Effector memory CD4-positive, alpha-beta T cell (primary cell): ENCODE measurements around the gene PTF1A.

ENCODE experiments used
- DNase-seq, 3 donors: peaks; one replicate each; pipeline ENCODE4 v3.0.0-alpha.2; 2020
- H3K27ac ChIP-seq: 2 replicates; pipeline ENCODE4 v1.7.0; 2013; ENCODE audit warnings: mild to moderate bottlenecking, low read length, moderate library complexity; ENCODE audit not compliant: insufficient read depth, poor library complexity, severe bottlenecking
- H3K27me3 ChIP-seq: replicated peaks from 2 replicates; pipeline ENCODE4 v1.7.0; 2013; ENCODE audit warnings: mild to moderate bottlenecking, low read length; ENCODE audit not compliant: insufficient read depth, control insufficient read depth, poor library complexity, severe bottlenecking
- H3K36me3 ChIP-seq: 2 replicates; pipeline ENCODE4 v1.7.0; 2013; ENCODE audit warnings: mild to moderate bottlenecking, low read length, moderate library complexity; ENCODE audit not compliant: control insufficient read depth, insufficient read depth
- H3K4me1 ChIP-seq: 2 replicates; pipeline ENCODE4 v1.7.0; 2013; ENCODE audit warnings: low read length, mild to moderate bottlenecking; ENCODE audit not compliant: control insufficient read depth, insufficient read depth, poor library complexity, severe bottlenecking
- H3K4me3 ChIP-seq: 2 replicates; pipeline ENCODE4 v1.7.0; 2013; ENCODE audit warnings: low read length, low read depth, mild to moderate bottlenecking; ENCODE audit not compliant: insufficient read depth, poor library complexity, severe bottlenecking
- H3K9me3 ChIP-seq: 2 replicates; pipeline ENCODE4 v1.7.0; 2013; ENCODE audit warnings: mild to moderate bottlenecking, low read length, moderate library complexity; ENCODE audit not compliant: control insufficient read depth
- total RNA-seq, 3 donors: gene quantifications; one replicate each; lab custom pipeline; 2026; lab: John Stamatoyannopoulos, UW

The PTF1A gene
- 0 to 0.19 (median 0) reads per million in 3 donors for total RNA-seq

GRCh38 chr10:23191764-23192711, at the start of gene PTF1A:
PTF1A (plus strand) TSS chr10:23192312; CDS start chr10:23192531, 219 bp downstream.
- no peak for DNase-seq
- H3K36me3 ChIP-seq = no peaks in the 10 kb centered on the region
- H3K27me3 ChIP-seq = peaks cover 9% of the 10 kb centered on the region
- no peaks in the 10 kb centered on the region for H3K4me1 ChIP-seq
- H3K4me3 ChIP-seq = no peak within 1 kb of the TSS
- no peaks in the 10 kb centered on the region for H3K9me3 ChIP-seq
- no peak within 1 kb of the TSS for H3K27ac ChIP-seq

GRCh38 chr10:23146258-23146657, 45.9 kb upstream of the PTF1A start:
- no peaks in the 10 kb centered on the region for H3K9me3 ChIP-seq
- no peak overlapping the region for H3K4me3 ChIP-seq
- no peaks in the 10 kb centered on the region for H3K4me1 ChIP-seq
- no peak overlapping the region for H3K27ac ChIP-seq
- H3K36me3 ChIP-seq = no peaks in the 10 kb centered on the region
- H3K27me3 ChIP-seq = no peaks in the 10 kb centered on the region
- DNase-seq = no peak

GRCh38 chr10:23147035-23147434, 45.1 kb upstream of the PTF1A start:
- Histone ChIP-seq H3K27me3 (no peaks in the 10 kb centered on the region), H3K4me1 (no peaks in the 10 kb centered on the region), H3K27ac (no peak overlapping the region), H3K9me3 (no peaks in the 10 kb centered on the region), H3K4me3 (no peak overlapping the region), H3K36me3 (no peaks in the 10 kb centered on the region)
- DNase-seq = no peak

- DNase-seq = no peak
- H3K4me3 ChIP-seq = no peak overlapping the region
- H3K27me3 ChIP-seq = no peaks in the 10 kb centered on the region
- H3K4me1 ChIP-seq = no peaks in the 10 kb centered on the region
- no peaks in the 10 kb centered on the region for H3K9me3 ChIP-seq
- H3K27ac ChIP-seq = no peak overlapping the region
- H3K36me3 ChIP-seq = no peaks in the 10 kb centered on the region
Observed at GRCh38 chr10:23148214-23148613, 43.9 kb upstream of the PTF1A start.

- Histone ChIP-seq H3K27ac (no peak overlapping the region), H3K36me3 (no peaks in the 10 kb centered on the region), H3K9me3 (no peaks in the 10 kb centered on the region)
Observed at GRCh38 chr10:23150091-23150490, 42.0 kb upstream of the PTF1A start.

GRCh38 chr10:23150610-23151009, 41.5 kb upstream of the PTF1A start:
- no peak for DNase-seq
- Histone ChIP-seq H3K9me3 (no peaks in the 10 kb centered on the region), H3K27ac (no peak overlapping the region), H3K4me3 (no peak overlapping the region), H3K27me3 (peaks cover 4% of the 10 kb centered on the region), H3K4me1 (no peaks in the 10 kb centered on the region), H3K36me3 (no peaks in the 10 kb centered on the region)

More at GRCh38 chr10:23150091-23150490, 42.0 kb upstream of the PTF1A start:
- Histone ChIP-seq H3K27me3 (peaks cover 4% of the 10 kb centered on the region), H3K4me1 (no peaks in the 10 kb centered on the region), H3K4me3 (no peak overlapping the region)
- no peak for DNase-seq

- peaks cover 4% of the 10 kb centered on the region for H3K27me3 ChIP-seq
- H3K4me1 ChIP-seq = no peaks in the 10 kb centered on the region
- H3K27ac ChIP-seq = no peak overlapping the region
- no peak overlapping the region for H3K4me3 ChIP-seq
- no peak for DNase-seq
- H3K36me3 ChIP-seq = no peaks in the 10 kb centered on the region
- no peaks in the 10 kb centered on the region for H3K9me3 ChIP-seq
Observed at GRCh38 chr10:23151071-23151470, 41.0 kb upstream of the PTF1A start.

GRCh38 chr10:23155169-23155568, 36.9 kb upstream of the PTF1A start:
- Histone ChIP-seq H3K36me3 (no peaks in the 10 kb centered on the region), H3K27ac (no peak overlapping the region), H3K4me3 (no peak overlapping the region), H3K27me3 (peaks cover 8% of the 10 kb centered on the region), H3K4me1 (no peaks in the 10 kb centered on the region), H3K9me3 (no peaks in the 10 kb centered on the region)
- no peak for DNase-seq

- no peaks in the 10 kb centered on the region for H3K36me3 ChIP-seq
- no peak overlapping the region for H3K27ac ChIP-seq
- no peaks in the 10 kb centered on the region for H3K4me1 ChIP-seq
- H3K27me3 ChIP-seq = peaks cover 8% of the 10 kb centered on the region
- no peaks in the 10 kb centered on the region for H3K9me3 ChIP-seq
- DNase-seq = no peak
- H3K4me3 ChIP-seq = no peak overlapping the region
Observed at GRCh38 chr10:23156447-23157150, 35.5 kb upstream of the PTF1A start.

- H3K9me3 ChIP-seq = no peaks in the 10 kb centered on the region
- no peaks in the 10 kb centered on the region for H3K36me3 ChIP-seq
- no peaks in the 10 kb centered on the region for H3K4me1 ChIP-seq
- H3K27ac ChIP-seq = no peak overlapping the region
- peaks cover 8% of the 10 kb centered on the region for H3K27me3 ChIP-seq
- DNase-seq = no peak
- H3K4me3 ChIP-seq = no peak overlapping the region
Observed at GRCh38 chr10:23157239-23157681, 34.9 kb upstream of the PTF1A start.
